IMR-90 (cell line): ENCODE results near the gene KDM1B. TPM values are rescaled to one million over a fixed set of nuclear protein-coding genes. Genes with fewer than 3 reads are reported as not detected.

Experiments used
- NFE2L2 ChIP-seq: fragments of 150-350 bp; IDR thresholded peaks from 2 replicates; pipeline ENCODE4 v1.6.1; 2016; ENCODE audit warnings: low read depth, mild to moderate bottlenecking, low read length
- polyA plus RNA-seq, 3 experiments: library from polyadenylated mRNA; depleted of rRNA; stranded (reverse); fragments of >200 nt; gene quantifications; 2 replicates each; pipeline ENCODE4 v1.2.3, GENCODE V29; 2012; ENCODE audit warnings: low replicate concordance in 1 of 3
- total RNA-seq: library from RNA; depleted of rRNA; stranded (reverse); fragments of >200 nt; gene quantifications from 2 replicates; pipeline ENCODE4 v1.2.3, GENCODE V29; 2012
- TF ChIP-seq, protein P1 (sequence below): conservative IDR thresholded peaks from 2 replicates; pipeline ENCODE4 v1.5.1; 2012; ENCODE audit warnings: mild to moderate bottlenecking, low read depth, low read length, improper control_type of control experiment

Gene KDM1B
- total and polyA plus RNA-seq, 2 of the 4 experiments (the other 2 are of a cell fraction): 13.2 to 16.7 TPM

DNA sequence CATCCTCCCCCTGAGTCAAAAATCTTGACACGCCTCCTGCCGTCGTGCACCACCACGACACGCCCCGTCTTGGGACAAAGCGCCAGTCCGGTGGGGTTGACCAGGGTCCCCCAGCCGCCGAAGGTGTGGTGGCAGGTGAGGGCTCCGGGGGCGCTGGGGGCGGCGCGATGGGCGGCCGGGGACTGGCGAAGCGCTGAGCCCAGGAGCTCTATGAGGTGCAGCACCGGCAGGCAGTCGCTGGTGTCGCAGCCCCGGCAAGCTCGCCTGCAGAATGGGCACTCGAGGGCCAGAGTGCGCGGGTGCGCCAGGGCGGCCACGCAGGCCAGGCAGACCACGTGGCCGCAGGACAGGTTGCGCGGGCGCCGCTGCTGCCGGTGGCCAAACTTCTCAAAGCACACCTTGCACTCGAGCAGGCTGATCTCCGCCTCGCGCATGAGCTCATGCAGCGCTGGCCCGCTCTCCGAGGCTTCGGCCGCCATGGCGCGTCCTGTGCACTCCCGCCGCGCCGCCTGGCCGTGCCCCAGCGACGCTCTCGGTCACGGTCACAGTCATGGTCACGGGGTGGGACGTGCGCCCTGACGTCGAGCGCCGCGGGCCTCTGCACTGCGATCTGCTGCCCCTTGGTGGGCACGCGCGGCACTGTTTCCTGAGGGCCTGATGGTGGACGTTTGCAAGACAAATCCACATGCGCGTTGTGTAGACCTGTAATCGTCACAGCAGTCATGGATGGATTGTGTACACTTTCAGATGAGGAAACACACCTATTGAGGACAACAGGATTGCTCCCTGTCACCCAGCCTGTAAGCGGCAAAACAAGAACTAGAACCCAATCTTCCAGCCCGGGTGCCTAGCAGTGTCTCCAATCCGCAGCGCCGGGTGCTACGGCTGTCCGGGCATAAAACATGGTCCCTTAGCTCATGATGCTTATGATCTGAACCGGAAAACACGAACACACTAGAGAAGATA is 32.8 kb upstream of the KDM1B start, which contains the start of gene NHLRC1 (continued):
- TF ChIP-seq, protein P1, sequence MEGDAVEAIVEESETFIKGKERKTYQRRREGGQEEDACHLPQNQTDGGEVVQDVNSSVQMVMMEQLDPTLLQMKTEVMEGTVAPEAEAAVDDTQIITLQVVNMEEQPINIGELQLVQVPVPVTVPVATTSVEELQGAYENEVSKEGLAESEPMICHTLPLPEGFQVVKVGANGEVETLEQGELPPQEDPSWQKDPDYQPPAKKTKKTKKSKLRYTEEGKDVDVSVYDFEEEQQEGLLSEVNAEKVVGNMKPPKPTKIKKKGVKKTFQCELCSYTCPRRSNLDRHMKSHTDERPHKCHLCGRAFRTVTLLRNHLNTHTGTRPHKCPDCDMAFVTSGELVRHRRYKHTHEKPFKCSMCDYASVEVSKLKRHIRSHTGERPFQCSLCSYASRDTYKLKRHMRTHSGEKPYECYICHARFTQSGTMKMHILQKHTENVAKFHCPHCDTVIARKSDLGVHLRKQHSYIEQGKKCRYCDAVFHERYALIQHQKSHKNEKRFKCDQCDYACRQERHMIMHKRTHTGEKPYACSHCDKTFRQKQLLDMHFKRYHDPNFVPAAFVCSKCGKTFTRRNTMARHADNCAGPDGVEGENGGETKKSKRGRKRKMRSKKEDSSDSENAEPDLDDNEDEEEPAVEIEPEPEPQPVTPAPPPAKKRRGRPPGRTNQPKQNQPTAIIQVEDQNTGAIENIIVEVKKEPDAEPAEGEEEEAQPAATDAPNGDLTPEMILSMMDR: peak; percentile 93
- TF ChIP-seq NFE2L2: peak; percentile 16; the same call in 1 of the 2 replicates
